CD4-positive, alpha-beta T cell treated with Interleukin-6 at 100 ng/mL for 8 hours (primary cell): Measurements from ENCODE around the gene PHPT1.

Experiments used
- DNase-seq: peaks from one replicate; pipeline ENCODE4 v3.0.0-alpha.2; 2020; ENCODE audit warnings: mixed read lengths, low spot score

PHPT1 gene

DNA sequence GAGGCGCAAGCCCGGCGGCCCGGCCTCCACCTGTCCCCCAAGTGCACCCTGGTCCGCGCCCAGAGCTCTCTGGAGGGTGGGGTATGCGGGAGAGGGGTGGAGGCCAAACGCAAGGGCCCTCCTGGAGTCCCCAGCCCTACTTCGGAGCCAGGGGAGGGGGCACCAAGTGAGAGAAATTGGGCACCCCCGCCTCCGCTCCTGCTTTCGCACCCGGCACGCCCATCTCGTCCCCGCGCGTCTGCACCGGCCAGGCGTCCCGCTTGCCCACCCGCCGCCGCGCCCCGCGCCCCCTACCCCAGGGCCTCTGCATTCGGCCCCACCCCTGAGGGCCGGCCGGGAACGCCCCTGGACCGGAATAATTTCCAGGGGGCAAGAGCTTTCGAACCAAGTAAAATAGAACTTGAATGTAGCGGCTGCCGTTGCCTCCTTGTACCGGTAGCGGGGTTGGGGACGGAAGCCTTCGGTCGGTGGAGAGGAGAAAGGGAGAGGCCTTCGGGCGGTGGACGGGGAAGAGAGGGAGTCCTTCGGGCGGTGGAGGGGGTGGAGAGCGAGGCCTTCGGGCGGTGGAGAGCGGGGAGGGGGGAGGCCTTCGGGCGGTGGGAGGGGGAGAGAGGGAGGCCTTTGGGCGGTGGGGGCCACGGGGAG, 694 bp upstream of the PHPT1 start:
- DNase-seq: no peak

DNA sequence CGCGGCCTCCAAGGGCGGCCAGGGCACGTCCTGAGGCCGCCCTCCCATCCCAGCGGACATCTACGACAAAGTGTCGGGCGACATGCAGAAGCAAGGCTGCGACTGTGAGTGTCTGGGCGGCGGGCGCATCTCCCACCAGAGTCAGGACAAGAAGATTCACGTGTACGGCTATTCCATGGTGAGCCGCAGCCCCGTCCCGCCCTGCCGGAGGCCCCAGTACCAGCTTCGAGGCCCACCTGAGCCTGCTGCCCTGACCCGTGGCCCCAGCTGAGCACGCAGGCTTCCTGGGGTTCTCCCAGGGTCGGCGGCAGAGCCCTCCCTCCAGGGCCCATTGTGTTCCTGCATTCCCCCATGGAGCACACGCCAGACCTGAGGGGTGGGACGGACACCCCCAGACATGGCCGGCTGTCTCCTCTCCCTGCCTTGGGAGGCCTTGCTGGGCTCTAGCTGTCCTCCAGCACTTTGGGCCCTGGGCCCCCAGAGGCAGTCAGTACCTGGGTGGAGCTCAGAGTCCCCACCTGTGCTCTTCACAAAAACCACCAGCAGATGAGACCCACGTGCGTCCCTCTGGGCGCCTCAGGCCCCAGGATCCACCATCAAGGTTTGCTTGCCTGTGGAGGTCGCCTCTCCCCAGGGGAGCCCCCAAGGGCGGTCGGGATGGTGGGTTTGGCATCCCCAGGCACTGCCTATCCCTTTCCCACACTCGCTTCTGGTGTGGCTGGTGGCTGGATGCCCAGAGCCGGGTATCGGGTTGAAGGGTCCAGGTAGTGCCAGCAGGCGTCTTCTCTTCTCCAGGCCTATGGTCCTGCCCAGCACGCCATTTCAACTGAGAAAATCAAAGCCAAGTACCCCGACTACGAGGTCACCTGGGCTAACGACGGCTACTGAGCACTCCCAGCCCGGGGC, 1.0 kb downstream of the PHPT1 start:
- no peak for DNase-seq

DNA sequence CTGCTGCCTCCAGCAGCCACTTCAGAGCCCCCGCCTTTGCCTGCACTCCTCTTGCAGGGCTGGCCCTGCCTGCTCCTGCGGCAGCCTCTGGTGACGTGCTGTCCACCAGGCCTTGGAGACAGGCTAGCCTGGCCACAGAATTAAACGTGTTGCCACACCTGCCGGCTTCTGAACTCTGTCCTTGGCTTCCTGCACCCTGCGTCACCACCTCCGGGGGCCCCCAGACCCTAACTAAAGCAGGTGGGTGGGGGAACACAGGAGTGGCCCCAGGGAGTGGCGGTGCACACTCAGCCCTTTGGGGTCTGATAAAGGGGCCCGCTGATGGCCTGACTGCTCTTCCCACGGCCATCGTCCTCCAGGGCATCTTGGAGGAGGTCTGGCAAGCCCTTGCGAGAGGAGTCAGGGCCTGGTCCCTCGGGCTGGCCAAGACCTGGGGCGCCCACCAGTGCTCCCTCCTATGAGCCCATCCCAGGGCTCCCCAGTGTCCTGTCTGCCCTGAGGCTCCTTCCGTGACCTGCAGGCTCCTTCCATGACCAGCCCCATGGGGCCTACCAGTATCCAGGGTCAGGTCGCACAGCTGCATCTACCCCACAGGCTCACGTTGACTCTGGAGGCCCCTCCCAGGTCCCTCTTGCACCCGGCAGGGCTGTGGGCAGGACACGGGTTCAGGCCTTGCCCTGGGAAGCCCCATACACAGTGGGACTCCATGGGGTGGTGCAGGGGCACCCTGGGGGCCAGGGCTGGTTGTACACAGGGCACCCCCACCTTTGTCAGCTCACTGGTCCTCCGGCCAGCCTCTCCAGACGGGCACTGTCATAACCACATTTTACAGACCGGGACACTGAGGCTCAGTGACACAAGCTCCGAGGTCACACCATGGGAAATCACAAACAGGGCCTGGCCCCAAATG, 1.9 kb downstream of the PHPT1 start:
- no peak for DNase-seq

DNA sequence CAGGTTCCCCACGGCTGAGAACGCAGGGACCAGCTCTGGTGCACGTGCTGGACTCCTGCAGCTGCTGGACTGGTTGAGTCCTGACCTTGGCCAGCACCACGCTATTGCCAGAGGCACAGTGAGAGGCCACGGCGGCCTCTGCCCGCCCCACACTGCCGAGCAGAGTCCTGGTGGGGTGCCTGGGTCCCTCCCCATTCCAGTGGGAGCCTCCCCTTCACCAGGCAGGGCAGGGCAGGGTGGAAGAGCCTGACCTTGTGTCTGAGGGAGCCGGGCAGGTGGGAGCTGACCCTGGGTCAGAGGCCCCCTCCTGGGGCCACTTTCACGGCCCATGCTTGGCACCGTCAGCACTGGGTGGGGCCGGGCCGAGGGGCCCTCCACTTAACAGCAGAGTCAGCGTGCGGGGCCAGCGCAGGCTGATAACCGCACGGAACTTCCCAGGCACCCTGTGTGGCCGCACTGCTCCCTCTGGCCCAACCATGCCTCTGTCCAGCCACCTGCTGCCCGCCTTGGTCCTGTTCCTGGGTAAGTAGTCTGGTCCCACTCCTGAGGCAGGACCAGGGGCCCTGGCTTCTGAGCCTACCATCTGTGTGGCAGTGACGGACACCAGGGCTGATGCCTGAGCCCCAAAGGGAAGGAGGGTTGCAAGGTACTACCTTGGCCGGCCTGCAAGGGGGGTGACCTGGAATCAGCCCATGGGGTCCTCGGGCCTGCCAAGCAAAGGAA, 2.9 kb downstream of the PHPT1 start, which contains the start of gene MAMDC4:
Gene MAMDC4 (plus strand): TSS at position 406 of the 723 bp plus-strand sequence. CDS start 71 bp downstream, at position 477.
- no peak for DNase-seq

DNA sequence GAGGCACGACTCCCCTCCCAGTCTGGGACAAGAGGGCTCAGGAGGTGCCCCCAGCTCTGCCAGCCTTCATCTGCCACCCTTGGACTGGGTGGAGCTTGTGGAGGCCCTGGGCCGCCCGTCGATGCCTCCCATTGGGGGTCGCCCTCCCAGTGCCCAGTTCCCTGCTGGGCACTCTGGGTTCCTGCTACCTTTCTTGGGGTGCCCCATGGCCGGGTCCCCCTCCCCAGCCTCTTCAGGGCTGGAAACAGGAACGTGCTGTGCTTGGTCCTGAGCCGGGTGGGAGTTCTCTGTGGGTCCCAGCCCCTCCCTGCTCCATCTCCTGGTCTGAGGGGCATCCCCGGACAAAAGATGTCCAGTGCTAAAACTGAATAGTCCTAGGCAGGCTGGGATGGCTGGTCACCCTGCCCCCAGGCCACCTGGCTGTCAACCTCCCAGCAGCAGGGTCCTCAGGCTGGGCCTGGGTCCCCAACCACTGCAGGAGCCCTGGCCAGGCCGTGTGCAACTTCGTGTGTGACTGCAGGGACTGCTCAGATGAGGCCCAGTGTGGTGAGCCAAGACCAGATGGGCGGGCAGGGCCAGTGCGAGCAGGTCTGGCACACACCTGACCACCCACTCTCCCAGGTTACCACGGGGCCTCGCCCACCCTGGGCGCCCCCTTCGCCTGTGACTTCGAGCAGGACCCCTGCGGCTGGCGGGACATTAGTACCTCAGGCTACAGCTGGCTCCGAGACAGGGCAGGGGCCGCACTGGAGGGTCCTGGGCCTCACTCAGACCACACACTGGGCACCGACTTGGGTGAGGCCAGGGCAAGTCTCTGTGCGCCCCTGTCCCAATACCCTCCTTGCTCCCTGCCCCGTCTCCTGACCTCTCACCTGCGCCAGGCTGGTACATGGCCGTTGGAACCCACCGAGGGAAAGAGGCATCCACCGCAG, 3.7 kb downstream of the PHPT1 start:
- DNase-seq: no peak

DNA sequence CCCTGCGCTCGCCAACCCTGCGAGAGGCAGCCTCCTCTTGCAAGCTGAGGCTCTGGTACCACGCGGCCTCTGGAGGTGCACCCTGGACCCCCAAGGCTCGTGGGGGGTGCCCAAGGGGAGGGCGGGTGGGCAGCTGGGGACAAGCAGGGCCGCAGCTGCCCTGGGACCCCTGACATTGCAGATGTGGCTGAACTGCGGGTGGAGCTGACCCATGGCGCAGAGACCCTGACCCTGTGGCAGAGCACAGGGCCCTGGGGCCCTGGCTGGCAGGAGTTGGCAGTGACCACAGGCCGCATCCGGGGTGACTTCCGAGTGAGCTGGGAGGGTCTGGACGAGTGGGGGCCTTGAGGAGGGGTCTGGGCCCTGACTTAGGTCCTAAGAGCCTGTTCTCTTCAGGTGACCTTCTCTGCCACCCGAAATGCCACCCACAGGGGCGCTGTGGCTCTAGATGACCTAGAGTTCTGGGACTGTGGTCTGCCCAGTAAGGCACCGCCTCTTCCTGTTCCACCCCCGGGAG, 4.4 kb downstream of the PHPT1 start:
- DNase-seq: no peak

DNA sequence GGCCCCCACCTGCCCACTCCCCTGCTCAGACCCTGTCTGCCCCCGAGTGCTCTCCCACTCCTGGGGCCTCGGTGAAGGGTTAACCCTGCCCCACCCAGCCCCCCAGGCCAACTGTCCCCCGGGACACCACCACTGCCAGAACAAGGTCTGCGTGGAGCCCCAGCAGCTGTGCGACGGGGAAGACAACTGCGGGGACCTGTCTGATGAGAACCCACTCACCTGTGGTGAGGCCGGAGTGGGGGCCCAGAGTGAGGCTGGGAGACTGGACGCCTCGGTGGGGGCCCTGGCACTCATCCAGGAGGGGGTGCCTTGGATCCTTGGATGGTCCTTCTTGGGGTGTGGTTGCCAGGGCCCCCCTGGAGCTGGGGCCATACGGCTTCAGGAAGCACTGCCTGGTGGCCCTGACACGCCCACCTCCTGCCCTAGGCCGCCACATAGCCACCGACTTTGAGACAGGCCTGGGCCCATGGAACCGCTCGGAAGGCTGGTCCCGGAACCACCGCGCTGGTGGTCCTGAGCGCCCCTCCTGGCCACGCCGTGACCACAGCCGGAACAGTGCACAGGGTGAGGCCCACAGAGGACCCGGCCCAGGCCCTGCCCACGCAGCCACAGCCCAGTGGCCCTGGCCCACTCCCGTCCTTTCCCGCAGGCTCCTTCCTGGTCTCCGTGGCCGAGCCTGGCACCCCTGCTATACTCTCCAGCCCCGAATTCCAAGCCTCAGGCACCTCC, 5.1 kb downstream of the PHPT1 start:
- DNase-seq: no peak

DNA sequence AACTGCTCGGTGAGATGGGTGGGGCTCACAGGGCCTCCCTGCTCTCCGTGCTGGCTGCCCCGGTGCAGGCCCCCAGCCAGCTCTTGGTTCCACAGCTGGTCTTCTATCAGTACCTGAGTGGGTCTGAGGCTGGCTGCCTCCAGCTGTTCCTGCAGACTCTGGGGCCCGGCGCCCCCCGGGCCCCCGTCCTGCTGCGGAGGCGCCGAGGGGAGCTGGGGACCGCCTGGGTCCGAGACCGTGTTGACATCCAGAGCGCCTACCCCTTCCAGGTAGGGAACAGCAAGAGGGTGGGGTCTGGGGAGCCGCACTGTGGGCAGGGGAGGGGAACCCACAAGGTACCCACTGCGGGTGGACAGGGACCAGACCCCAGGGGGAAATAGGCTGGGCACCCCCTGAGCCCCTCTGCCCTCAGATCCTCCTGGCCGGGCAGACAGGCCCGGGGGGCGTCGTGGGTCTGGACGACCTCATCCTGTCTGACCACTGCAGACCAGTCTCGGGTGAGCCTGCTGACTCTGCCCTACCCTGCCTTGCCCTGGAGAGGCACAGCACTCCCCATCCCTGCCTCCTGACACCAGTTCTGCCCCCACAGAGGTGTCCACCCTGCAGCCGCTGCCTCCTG, 5.7 kb downstream of the PHPT1 start:
- DNase-seq: no peak

DNA sequence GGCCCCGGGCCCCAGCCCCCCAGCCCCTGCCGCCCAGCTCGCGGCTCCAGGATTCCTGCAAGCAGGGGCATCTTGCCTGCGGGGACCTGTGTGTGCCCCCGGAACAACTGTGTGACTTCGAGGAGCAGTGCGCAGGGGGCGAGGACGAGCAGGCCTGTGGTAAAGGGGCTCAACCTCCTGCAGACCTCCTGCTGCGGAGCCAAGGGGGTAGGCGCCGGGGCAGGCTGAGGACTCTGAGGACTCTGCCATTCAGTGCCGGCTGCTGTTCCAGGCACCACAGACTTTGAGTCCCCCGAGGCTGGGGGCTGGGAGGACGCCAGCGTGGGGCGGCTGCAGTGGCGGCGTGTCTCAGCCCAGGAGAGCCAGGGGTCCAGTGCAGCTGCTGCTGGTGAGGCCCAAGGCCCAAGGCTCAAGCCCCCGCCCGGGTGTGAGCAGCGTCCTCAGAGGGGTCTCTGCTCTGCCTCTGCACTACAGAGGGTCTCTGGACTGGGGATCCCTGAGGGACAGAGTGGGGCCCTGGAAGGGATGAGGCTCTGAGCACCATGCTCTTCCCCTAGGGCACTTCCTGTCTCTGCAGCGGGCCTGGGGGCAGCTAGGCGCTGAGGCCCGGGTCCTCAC, 6.4 kb downstream of the PHPT1 start:
- DNase-seq: no peak

DNA sequence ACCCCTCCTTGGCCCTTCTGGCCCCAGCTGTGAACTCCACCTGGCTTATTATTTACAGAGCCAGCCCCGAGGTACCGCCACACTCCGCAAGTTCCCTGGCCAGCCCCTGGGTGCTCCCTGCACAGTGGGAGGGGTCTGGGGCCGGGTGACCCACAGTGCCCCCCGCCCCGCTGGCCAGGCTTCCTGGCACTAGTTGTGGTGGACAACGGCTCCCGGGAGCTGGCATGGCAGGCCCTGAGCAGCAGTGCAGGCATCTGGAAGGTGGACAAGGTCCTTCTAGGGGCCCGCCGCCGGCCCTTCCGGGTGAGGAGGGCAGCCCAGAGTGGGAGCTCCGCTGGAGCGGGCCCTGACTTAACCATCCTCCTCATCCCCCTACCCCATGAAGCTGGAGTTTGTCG, 6.9 kb downstream of the PHPT1 start:
- no peak for DNase-seq

DNA sequence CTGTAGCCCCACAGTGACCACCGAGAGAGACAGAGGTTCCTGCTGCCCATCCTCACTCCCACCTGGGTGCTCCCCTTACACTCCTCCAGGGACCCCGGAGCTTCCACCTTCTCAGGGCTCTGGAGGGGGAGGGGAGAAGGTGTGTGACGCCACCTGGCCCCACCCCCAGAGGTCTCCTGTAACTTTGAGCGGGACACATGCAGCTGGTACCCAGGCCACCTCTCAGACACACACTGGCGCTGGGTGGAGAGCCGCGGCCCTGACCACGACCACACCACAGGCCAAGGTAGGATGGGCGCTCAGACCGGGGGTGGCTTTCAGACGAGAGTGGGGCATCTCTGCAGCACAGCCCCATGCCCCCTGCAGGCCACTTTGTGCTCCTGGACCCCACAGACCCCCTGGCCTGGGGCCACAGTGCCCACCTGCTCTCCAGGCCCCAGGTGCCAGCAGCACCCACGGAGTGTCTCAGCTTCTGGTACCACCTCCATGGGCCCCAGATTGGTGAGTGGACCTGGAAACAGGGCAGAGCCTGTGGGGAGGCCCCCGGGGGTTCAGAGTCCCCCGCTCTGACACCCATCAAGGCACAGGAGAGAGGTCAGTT, 7.4 kb downstream of the PHPT1 start:
- DNase-seq: no peak

DNA sequence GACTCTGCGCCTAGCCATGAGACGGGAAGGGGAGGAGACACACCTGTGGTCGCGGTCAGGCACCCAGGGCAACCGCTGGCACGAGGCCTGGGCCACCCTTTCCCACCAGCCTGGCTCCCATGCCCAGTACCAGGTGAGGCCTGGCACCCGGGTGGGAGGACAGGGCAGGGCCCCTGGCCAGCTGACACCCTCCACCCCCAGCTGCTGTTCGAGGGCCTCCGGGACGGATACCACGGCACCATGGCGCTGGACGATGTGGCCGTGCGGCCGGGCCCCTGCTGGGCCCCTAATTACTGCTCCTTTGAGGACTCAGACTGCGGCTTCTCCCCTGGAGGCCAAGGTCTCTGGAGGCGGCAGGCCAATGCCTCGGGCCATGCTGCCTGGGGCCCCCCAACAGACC, 8.0 kb downstream of the PHPT1 start:
- no peak for DNase-seq

DNA sequence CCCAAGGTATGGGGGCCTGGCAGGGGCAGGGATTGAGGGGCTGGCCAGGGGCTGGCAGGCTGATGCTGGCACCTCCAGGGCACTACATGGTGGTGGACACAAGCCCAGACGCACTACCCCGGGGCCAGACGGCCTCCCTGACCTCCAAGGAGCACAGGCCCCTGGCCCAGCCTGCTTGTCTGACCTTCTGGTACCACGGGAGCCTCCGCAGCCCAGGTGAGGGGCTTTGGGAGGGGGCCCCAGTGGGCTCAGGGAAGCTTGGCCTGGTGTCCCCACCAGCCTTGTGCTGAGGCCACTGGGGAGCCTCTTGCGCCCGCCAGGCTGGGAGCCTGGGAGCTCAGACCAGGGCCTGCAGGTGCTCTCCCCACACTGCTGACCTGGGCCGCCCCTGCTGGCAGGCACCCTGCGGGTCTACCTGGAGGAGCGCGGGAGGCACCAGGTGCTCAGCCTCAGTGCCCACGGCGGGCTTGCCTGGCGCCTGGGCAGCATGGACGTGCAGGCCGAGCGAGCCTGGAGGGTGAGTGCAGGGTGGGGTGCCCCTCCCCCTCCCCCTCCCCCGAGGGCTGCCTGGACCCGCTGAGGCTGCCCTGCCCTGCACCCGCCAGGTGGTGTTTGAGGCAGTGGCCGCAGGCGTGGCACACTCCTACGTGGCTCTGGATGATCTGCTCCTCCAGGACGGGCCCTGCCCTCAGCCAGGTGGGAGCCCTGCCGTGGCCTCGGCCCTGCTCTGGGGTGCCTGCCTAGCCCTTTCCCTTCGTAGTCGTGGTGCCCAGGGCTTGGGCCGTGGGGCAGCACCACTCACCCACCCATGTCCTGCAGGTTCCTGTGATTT, 8.6 kb downstream of the PHPT1 start:
- DNase-seq: no peak

DNA sequence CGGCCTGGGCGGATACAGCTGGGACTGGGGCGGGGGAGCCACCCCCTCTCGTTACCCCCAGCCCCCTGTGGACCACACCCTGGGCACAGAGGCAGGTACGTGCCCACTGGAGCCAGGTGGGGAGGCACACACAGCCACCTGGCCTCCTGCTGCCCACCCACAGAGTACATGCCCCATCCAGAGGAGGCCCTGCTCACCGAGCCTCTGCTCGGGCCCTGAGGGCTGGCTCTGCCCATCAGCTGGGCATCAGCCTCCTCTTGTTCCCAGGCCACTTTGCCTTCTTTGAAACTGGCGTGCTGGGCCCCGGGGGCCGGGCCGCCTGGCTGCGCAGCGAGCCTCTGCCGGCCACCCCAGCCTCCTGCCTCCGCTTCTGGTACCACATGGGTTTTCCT, 9.2 kb downstream of the PHPT1 start:
- no peak for DNase-seq

DNA sequence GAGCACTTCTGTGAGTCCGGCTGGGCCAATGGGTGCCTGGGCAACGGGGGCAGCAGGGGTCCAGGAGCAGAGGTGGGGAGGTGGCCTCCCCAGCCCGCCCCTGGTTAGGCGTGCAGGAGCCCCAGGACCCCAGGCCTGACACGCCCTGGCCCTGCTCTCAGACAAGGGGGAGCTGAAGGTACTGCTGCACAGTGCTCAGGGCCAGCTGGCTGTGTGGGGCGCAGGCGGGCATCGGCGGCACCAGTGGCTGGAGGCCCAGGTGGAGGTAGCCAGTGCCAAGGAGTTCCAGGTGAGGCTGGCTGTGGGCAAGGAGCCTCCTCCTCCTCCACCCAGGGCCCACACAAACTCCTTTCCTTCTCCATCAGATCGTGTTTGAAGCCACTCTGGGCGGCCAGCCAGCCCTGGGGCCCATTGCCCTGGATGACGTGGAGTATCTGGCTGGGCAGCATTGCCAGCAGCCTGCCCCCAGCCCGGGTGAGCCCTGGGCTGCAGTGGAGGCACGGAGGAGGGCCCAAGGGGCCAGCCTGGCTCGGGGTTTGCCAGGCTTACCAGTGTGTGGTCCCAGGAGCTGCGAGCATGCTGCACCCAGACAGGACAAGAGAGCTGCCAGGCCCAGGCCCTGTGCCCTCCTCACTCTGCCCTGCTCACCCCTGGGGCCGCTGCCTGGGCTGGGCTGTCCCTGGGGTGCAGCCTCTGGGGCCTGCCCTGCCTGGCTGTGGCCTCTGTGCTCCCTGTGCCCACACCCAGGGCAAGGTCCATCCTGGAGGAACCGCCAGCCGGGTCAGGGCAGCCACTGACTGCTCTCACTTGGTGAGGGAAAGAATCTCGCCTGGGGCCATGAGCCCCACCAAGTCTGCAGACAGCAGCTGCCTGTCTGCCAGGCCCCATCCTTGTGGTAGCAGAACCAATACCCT, 9.9 kb downstream of the PHPT1 start:
- DNase-seq: no peak

DNA sequence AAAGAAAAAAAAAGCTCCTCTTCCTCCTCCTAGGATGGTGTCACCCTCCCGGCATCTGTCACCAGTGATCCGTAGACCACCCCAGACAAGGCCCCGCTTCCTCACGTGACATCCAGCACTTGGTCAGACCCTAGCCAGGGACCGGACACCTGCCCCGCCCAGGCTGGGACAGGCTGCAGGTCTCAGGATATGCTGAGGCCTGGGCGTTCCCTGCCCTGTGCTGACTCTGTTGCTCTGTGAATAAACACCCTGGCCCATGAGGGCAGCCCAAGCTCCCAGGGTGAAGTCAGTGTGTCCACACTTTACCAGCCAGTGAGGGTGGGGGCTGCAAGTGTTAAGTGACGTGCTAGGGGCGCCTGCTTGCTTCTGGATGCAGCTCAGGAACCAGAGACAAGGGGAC, 11.3 kb downstream of the PHPT1 start:
- no peak for DNase-seq
